Keratinocyte (primary cell): ENCODE results near the gene PDX1. TPM values are rescaled to one million over a fixed set of nuclear protein-coding genes. Genes with fewer than 3 reads are reported as not detected.

Source experiments
- DNase-seq: peaks from one replicate; pipeline ENCODE4 v3.0.0-alpha.2; 2011; ENCODE audit warnings: low read depth, missing footprints, low spot score
- FAIRE-seq: peaks from 2 replicates; lab custom pipeline; 2011; peaks lifted over from hg19 to GRCh38; lab: Jason Lieb, UNC
- H2AFZ ChIP-seq: 2 replicates; pipeline ENCODE4 v1.6.0; 2012; ENCODE audit warnings: low read length, control low read depth, inconsistent platforms; ENCODE audit not compliant: control insufficient read depth
- H3K27ac ChIP-seq: 2 replicates; pipeline ENCODE4 v1.5.1; 2011; ENCODE audit warnings: low read length; ENCODE audit not compliant: control insufficient read depth, insufficient read depth
- H3K27me3 ChIP-seq: 3 replicates; pipeline ENCODE4 v1.6.0; 2011; ENCODE audit warnings: low read length; ENCODE audit not compliant: control insufficient read depth, insufficient read depth; ENCODE audit errors: extremely low read depth
- H3K36me3 ChIP-seq, 2 experiments: 2 replicates in 1 of 2; 3 replicates in 1 of 2; pipeline ENCODE4 v1.5.1; 2011; ENCODE audit warnings: low read length in 2 of 2, mild to moderate bottlenecking in 1 of 2; ENCODE audit not compliant: control insufficient read depth in 2 of 2, insufficient read depth in 2 of 2; ENCODE audit errors: extremely low read depth in 1 of 2
- H3K4me1 ChIP-seq: 3 replicates; pipeline ENCODE4 v1.5.1; 2011; ENCODE audit warnings: low read length; ENCODE audit not compliant: control insufficient read depth, insufficient read depth; ENCODE audit errors: extremely low read depth
- H3K4me2 ChIP-seq: 3 replicates; pipeline ENCODE4 v1.6.0; 2011; ENCODE audit warnings: low read depth, low read length; ENCODE audit not compliant: control insufficient read depth, insufficient read depth; ENCODE audit errors: extremely low read depth
- H3K4me3 ChIP-seq, 3 experiments: fragments of 200-600 bp in 1 of 3; sonication (generic) in 1 of 3; 2 replicates in 2 of 3; 3 replicates in 1 of 3; pipeline ENCODE4 v1.5.1; 2011 to 2016; ENCODE audit warnings: low read length in 3 of 3, mild to moderate bottlenecking in 3 of 3, control low read depth in 2 of 3, inconsistent platforms in 1 of 3, low read depth in 1 of 3, mixed read lengths in 1 of 3, mixed run types in 1 of 3, moderate library complexity in 1 of 3; ENCODE audit not compliant: control insufficient read depth in 2 of 3, insufficient read depth in 2 of 3; ENCODE audit errors: extremely low read depth in 1 of 3
- H3K79me2 ChIP-seq: 2 replicates; pipeline ENCODE4 v1.6.0; 2012; ENCODE audit warnings: low read length; ENCODE audit not compliant: control insufficient read depth, insufficient read depth
- H3K9ac ChIP-seq: 3 replicates; pipeline ENCODE4 v1.6.0; 2011; ENCODE audit warnings: low read length; ENCODE audit not compliant: control insufficient read depth, insufficient read depth; ENCODE audit errors: extremely low read depth
- H3K9me1 ChIP-seq: 3 replicates; pipeline ENCODE4 v1.6.0; 2011; ENCODE audit warnings: low read length; ENCODE audit not compliant: control insufficient read depth, insufficient read depth; ENCODE audit errors: extremely low read depth
- H3K9me3 ChIP-seq: 2 replicates; pipeline ENCODE4 v1.5.1; 2012; ENCODE audit warnings: low read depth, low read length; ENCODE audit not compliant: control insufficient read depth
- H4K20me1 ChIP-seq: 3 replicates; pipeline ENCODE4 v1.6.0; 2011; ENCODE audit warnings: low read length; ENCODE audit not compliant: control insufficient read depth, insufficient read depth; ENCODE audit errors: extremely low read depth
- CTCF ChIP-seq, 3 experiments: IDR thresholded peaks in 1 of 3; conservative IDR thresholded peaks in 1 of 3; optimal IDR thresholded peaks in 1 of 3; 2 replicates in 2 of 3; 3 replicates in 1 of 3; pipeline versions ENCODE3 to v1.5.1; 2011; ENCODE audit warnings: low read length in 3 of 3, mild to moderate bottlenecking in 3 of 3, moderate library complexity in 2 of 3, control low read depth in 1 of 3, inconsistent platforms in 1 of 3; ENCODE audit not compliant: insufficient read depth in 2 of 3; ENCODE audit errors: extremely low read depth in 1 of 3
- EZH2 ChIP-seq: IDR thresholded peaks from one replicate; pipeline ENCODE4 v1.6.1; 2012; ENCODE audit warnings: inconsistent platforms, mild to moderate bottlenecking, low read length, moderate library complexity
- dilution Hi-C: fragments of 300-500 bp; cut with MboI; formaldehyde crosslinking; loops from one replicate; pipeline ENCODE4 v1.7.0; 2020; ENCODE audit warnings: low sequenced_read_pairs; ENCODE audit not compliant: extremely low pct_ligation_motif_present
- polyA plus RNA-seq, 5 experiments: library from polyadenylated mRNA; depleted of rRNA in 3 of 5; stranded (reverse) in 3 of 5; stranded (forward) in 1 of 5; unstranded in 1 of 5; fragments of >200 nt; gene quantifications; 1 replicate in 1 of 5; 2 replicates in 3 of 5; 3 replicates in 1 of 5; pipeline versions ENCODE4 v1.2.1 to v1.2.3, GENCODE V29; 2011 to 2012; ENCODE audit warnings: missing spikeins in 2 of 5, low read depth in 1 of 5, low replicate concordance in 1 of 5

Gene PDX1
- polyA plus RNA-seq, 1 donor (not counting 4 experiments of a cell fraction or from before 2014, with no cell fraction given), result not detected

GRCh38 chr13:27956576-27957300, 36.9 kb downstream of the PDX1 start:
- no peak overlapping the region for H2AFZ ChIP-seq
- H3K9ac ChIP-seq, result no peak overlapping the region
- no peak for FAIRE-seq
- H3K4me3 ChIP-seq, result no peak overlapping the region
- TF ChIP-seq EZH2, result no peak
- no peak for TF ChIP-seq CTCF (optimal IDR thresholded peaks at IDR 0.05 in 1 of 3, IDR thresholded peaks at IDR 0.05 in 1 of 3, conservative IDR thresholded peaks at IDR 0.05 in 1 of 3; ENCODE audit: extremely low read depth in 1 of 3, insufficient read depth in 2 of 3, low read length in 3 of 3)
- peaks cover 57% of the 10 kb centered on the region for H3K27me3 ChIP-seq
- H3K9me1 ChIP-seq, result no peaks in the 10 kb centered on the region
- no peaks in the 10 kb centered on the region for H4K20me1 ChIP-seq
- H3K27ac ChIP-seq, result no peak overlapping the region
- no peaks in the 10 kb centered on the region for H3K79me2 ChIP-seq
- H3K4me1 ChIP-seq, result peaks cover 3% of the 10 kb centered on the region
- no peak overlapping the region for H3K4me2 ChIP-seq
- no peaks in the 10 kb centered on the region for H3K36me3 ChIP-seq
- dilution Hi-C loops, result loop anchor here (25.0 kb wide), 1 partner anchor 119 kb away; no protein-coding TSS in a partner anchor
- no peak for DNase-seq
- H3K9me3 ChIP-seq, result no peaks in the 10 kb centered on the region

GRCh38 chr13:27959976-27960361, 40.2 kb downstream of the PDX1 start:
- peak overlapping the region; percentile 21 to 55 (median 39) for H3K4me3 ChIP-seq
- peaks cover 53% of the 10 kb centered on the region for H3K27me3 ChIP-seq
- no peak overlapping the region for H2AFZ ChIP-seq
- H3K9me1 ChIP-seq, result no peaks in the 10 kb centered on the region
- no peaks in the 10 kb centered on the region for H3K79me2 ChIP-seq
- dilution Hi-C loops, result loop anchor here (25.0 kb wide), 1 partner anchor 123 kb away; no protein-coding TSS in a partner anchor
- no peak for FAIRE-seq
- H3K27ac ChIP-seq, result no peak overlapping the region
- TF ChIP-seq EZH2 (no peak), CTCF (optimal IDR thresholded peaks at IDR 0.05 in 1 of 3, IDR thresholded peaks at IDR 0.05 in 1 of 3, conservative IDR thresholded peaks at IDR 0.05 in 1 of 3; ENCODE audit: extremely low read depth in 1 of 3, insufficient read depth in 2 of 3, low read length in 3 of 3) (no peak)
- peaks cover 3% of the 10 kb centered on the region for H3K4me1 ChIP-seq
- peak overlapping the region; percentile 73 for H3K4me2 ChIP-seq
- no peak overlapping the region for H3K9ac ChIP-seq
- DNase-seq, result no peak
- H3K9me3 ChIP-seq, result no peaks in the 10 kb centered on the region
- H4K20me1 ChIP-seq, result no peaks in the 10 kb centered on the region
- no peaks in the 10 kb centered on the region for H3K36me3 ChIP-seq
